Measurements from ENCODE around the gene MRPL22. TPM values are rescaled to one million over a fixed set of nuclear protein-coding genes. Genes with fewer than 3 reads are reported as not detected.

MRPL22 gene
- total and polyA plus RNA-seq, 2 of the 4 experiments (the other 2 are of a cell fraction) = 13.3 to 58.0 TPM

GRCh38 chr5:154995679-154996078 lies 54.8 kb downstream of the MRPL22 start:
- POLR2A ChIA-PET (ENCODE audit: unreplicated experiment) = no interaction called here
- no peaks in the 10 kb centered on the region for H3K9me1 ChIP-seq (ENCODE audit: insufficient read depth, low read length)
- no peak overlapping the region for H2BK5ac ChIP-seq (ENCODE audit: low read depth, low read length, poor library complexity, severe bottlenecking)
- no peak overlapping the region for H4K5ac ChIP-seq (ENCODE audit: low read depth, low read length)
- H3K18ac ChIP-seq (ENCODE audit: low read depth, low read length) = no peak overlapping the region
- H3K9ac ChIP-seq (ENCODE audit: low read depth, low read length) = no peak overlapping the region
- intact Hi-C loops (cut with micrococcal nuclease) (no loop called here), dilution Hi-C loops (cut with HindIII; ENCODE audit: low sequenced_read_pairs, unreplicated experiment) (no loop called here), in situ Hi-C loops (cut with MboI; ENCODE audit: low sequenced_read_pairs) (no loop called here)
- no peak overlapping the region for H3K4ac ChIP-seq (ENCODE audit: low read depth, low read length)
- H3K23ac ChIP-seq (ENCODE audit: low read depth, low read length) = no peak overlapping the region
- no peak overlapping the region for H3K27ac ChIP-seq (ENCODE audit: insufficient read depth, low read length)
- DNase-seq (no peak), ATAC-seq (ENCODE audit: low read depth) (no peak)
- H3K9me3 ChIP-seq (ENCODE audit: control insufficient read depth, insufficient read depth, low read length) = no peaks in the 10 kb centered on the region
- no peaks in the 10 kb centered on the region for H3K27me3 ChIP-seq (ENCODE audit: control insufficient read depth, insufficient read depth, low read length)
- CTCF ChIA-PET = no interaction called here
- H3K79me1 ChIP-seq (ENCODE audit: low read depth in 1 of 2, low read length in 2 of 2) = no peaks in the 10 kb centered on the region
- no peak overlapping the region for H2BK120ac ChIP-seq (ENCODE audit: low read depth, low read length)
- H4K8ac ChIP-seq (ENCODE audit: low read depth in 2 of 2, low read length in 2 of 2) = no peak overlapping the region
- H3K4me3 ChIP-seq (ENCODE audit: insufficient read depth, low read depth, low read length) = no peak overlapping the region
- H3K56ac ChIP-seq (ENCODE audit: extremely low read depth, insufficient read depth, low read length) = no peak overlapping the region
- BruUV-seq (replicated peaks) = no TSS peak
- WGBS, 2 experiments (ENCODE audit: extremely low coverage in 2 of 2, insufficient read length in 1 of 2) = no CpG with 5 or more reads among the region's 4 CpGs
- no peak overlapping the region for H2AK5ac ChIP-seq (ENCODE audit: low read depth, low read length)
- no peak overlapping the region for H2AFZ ChIP-seq (replicated peaks; ENCODE audit: low read length, poor library complexity)
- H3K4me2 ChIP-seq (ENCODE audit: low read depth, low read length) = no peak overlapping the region
- H3K36me3 ChIP-seq (ENCODE audit: control insufficient read depth, insufficient read depth, low read length) = no peaks in the 10 kb centered on the region
- H3K14ac ChIP-seq (replicated peaks; ENCODE audit: low read depth, low read length) = no peak overlapping the region
- H3K4me1 ChIP-seq (ENCODE audit: control insufficient read depth, insufficient read depth, low read length) = no peaks in the 10 kb centered on the region
- no peak overlapping the region for H4K91ac ChIP-seq (ENCODE audit: insufficient read depth, low read depth, low read length)
- no peaks in the 10 kb centered on the region for H4K20me1 ChIP-seq (ENCODE audit: insufficient read depth, low read length)
- no peak for TF ChIP-seq USF2 (IDR thresholded peaks at IDR 0.05; ENCODE audit: low read depth, low read length)
- no peak for TF ChIP-seq CEBPB (IDR thresholded peaks at IDR 0.05; ENCODE audit: low read depth, low read length)
- no peak for TF ChIP-seq MXI1 (IDR thresholded peaks at IDR 0.05; ENCODE audit: borderline replicate concordance, low read depth, low read length)
- TF ChIP-seq ELK1 (IDR thresholded peaks at IDR 0.05; ENCODE audit: borderline replicate concordance, low read depth, low read length) = no peak
- TF ChIP-seq NFE2L2 (IDR thresholded peaks at IDR 0.05; ENCODE audit: low read depth, low read length) = no peak
- TF ChIP-seq MAZ (IDR thresholded peaks at IDR 0.05; ENCODE audit: borderline replicate concordance, low read depth, low read length) = no peak
- TF ChIP-seq RCOR1 (IDR thresholded peaks at IDR 0.05; ENCODE audit: insufficient replicate concordance, low read length) = no peak
- no peak for TF ChIP-seq CTCF (conservative IDR thresholded peaks at IDR 0.05; ENCODE audit: low read depth, low read length)
- no peak for TF ChIP-seq CHD1 (IDR thresholded peaks at IDR 0.05; ENCODE audit: low read depth, low read length)
- TF ChIP-seq RFX5 (IDR thresholded peaks at IDR 0.05; ENCODE audit: low read depth, low read length) = no peak
- TF ChIP-seq MAFK (IDR thresholded peaks at IDR 0.05; ENCODE audit: low read depth, low read length) = no peak
- TF ChIP-seq RAD21 (IDR thresholded peaks at IDR 0.05; ENCODE audit: low read length) = no peak
- no peak for TF ChIP-seq FOS (IDR thresholded peaks at IDR 0.05; ENCODE audit: low read depth, low read length)
- no peak for TF ChIP-seq POLR2A (IDR thresholded peaks at IDR 0.05; ENCODE audit: low read depth, low read length)
- TF ChIP-seq BHLHE40 (IDR thresholded peaks at IDR 0.05; ENCODE audit: low read depth, low read length) = no peak
- no peak for TF ChIP-seq SMC3 (IDR thresholded peaks at IDR 0.05; ENCODE audit: low read depth, low read length)
- H2BK20ac ChIP-seq (ENCODE audit: low read depth, low read length) = no peak overlapping the region
- no peak overlapping the region for H2BK15ac ChIP-seq (ENCODE audit: low read depth, low read length)
- H2AK9ac ChIP-seq (replicated peaks; ENCODE audit: low read depth, low read length, poor library complexity) = no peak overlapping the region
